Umbilical cord (tissue), 2 donors: ENCODE results near the gene DPAGT1. TPM values are rescaled to one million over a fixed set of nuclear protein-coding genes. Genes with fewer than 3 reads are reported as not detected.
"Not testable (repeated sequence)": the region's sequence is repeated elsewhere in the genome, so short reads cannot be mapped to it uniquely, and the experiment has no call there.

Experiments used
- DNase-seq: peaks from one replicate; pipeline ENCODE4 v3.0.0-alpha.2; 2015; ENCODE audit warnings: low spot score
- total RNA-seq: library from RNA; depleted of rRNA; stranded (reverse); fragments of >200 nt; gene quantifications from one replicate; pipeline ENCODE4 v1.2.3, GENCODE V29; 2014; ENCODE audit warnings: low replicate concordance; ENCODE audit not compliant: insufficient read depth

Gene DPAGT1
- total RNA-seq, 1 donor from 2014 or later, result 29.9 TPM

DNA sequence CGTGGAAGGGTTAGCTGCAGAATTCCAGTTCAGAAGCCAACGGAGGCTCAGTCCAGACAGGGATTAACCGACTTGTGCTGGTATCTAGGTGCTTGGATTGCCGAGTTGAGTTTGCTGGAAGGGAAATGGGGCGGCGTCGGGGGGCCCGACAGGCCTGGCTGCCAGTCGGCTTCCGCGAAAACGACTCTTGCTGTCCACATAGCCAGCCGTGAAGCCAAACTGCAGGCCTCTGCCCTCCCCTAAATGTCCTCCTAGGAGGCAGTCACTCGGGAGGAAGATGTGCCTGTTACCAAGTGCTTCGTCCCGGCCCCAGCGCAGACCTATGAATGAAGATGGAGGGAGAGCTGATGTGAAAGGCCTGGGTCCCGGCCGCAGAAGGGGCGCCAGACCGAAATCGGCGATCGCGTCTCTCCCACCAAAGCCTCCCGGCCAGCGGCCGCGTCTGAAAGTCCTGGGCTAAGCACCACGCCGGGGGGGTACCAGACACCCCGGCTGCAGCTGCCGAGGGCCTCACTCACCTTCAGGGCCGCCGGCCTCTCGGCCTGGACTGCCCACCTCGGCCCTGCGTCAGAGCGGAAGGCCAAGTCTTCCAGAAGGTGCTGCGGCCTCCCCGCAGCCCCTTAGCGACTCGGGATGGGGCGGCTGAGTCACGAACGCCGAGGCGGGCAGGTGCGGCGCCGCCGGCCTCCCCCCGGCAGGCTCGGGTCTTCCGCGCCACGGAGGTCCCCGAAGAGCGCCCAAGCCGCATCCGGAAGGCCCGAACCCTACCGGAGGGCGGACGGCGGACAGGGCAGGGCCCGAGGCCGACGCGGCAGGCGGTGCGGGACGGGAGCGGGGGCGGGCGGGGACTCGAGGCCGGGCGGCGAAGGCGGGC, 7.5 kb downstream of the DPAGT1 start:
- peak; percentile 69 for DNase-seq

DNA sequence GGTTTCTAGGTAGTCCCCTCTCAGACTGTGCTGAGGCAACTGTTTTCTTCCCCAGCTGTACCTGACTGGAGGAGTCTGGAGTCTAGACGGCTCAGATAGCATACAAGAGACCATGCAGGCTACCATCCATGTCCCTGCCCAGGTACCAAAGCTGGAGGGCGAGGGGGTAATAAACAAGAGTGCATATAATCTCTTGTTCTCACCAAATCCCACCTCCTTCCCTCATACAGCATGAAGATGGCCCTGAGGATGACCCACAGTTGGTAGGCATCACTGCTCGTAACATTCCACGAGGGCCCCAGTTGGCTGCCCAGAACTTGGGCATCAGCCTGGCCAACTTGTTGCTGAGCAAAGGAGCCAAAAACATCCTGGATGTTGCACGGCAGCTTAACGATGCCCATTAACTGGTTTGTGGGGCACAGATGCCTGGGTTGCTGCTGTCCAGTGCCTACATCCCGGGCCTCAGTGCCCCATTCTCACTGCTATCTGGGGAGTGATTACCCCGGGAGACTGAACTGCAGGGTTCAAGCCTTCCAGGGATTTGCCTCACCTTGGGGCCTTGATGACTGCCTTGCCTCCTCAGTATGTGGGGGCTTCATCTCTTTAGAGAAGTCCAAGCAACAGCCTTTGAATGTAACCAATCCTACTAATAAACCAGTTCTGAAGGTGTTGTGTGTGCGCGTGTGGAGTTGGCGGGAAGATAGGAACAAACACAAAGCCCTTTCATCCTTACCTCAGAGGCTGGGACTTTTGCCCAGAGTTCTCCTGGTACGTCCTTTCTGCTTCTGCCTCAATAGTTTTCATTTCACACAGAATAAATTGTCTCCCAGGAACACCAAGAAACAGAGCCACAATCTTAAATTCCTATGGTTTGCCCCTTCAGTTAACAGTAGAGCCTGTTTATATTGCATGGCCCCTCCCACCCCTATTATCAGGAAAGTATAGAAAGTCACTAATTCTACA, 8.5 kb downstream of the DPAGT1 start:
- DNase-seq, result no peak

DNA sequence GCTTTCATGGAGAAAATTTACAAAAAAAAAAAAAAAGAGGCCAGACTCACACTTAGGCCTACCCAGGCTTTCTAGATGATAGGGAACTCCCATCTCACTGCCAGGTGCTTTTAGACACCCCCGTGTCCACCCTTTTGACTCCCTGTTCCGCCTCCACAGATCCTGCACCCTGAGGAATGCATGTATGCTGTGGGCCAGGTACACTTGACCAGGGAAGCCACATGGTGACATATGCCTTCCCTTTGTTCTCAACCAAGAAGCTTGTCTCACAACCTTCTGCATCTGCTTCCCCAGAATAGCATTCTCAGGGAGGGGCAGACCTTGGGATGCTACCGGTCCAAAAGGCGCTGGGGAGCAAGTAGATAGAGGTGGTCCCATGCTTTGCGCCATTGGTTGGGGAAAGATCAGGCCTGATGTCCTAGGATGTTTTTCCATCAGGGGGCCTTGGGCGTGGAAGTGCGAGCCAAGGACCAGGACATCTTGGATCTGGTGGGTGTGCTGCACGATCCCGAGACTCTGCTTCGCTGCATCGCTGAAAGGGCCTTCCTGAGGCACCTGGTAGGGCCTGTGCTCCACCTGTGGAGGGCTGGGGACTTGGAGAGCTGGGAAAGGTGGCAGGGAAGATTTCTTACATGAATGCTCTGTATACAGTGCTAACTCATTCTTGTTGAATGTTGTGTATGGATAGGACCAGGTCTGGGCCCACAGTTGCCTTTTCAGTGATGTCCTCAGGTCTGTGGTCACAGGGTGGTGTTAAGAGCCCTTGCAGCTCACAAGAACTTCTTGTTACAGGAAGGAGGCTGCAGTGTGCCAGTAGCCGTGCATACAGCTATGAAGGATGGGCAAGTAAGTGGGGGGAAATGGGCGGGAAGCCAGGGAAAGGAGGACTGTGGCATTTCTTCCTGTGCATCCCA, 9.4 kb downstream of the DPAGT1 start:
- no peak for DNase-seq

DNA sequence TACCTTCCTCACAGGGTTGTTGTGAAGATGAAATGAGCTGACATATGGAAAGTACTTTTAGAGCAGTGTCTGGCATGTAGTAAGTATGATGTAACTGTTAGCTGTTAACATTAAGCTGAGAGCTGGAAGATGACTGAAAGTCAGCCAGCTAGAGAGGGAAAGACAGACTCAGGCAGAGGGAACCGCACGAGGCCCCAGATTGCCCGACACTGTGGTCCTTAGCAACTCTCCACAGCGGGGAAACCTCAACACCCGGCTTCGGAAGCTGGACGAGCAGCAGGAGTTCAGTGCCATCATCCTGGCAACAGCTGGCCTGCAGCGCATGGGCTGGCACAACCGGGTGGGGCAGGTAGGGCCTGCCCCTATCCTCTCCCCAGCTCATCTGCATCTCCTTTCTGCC, 10.5 kb downstream of the DPAGT1 start:
- peak; percentile 85 for DNase-seq

DNA sequence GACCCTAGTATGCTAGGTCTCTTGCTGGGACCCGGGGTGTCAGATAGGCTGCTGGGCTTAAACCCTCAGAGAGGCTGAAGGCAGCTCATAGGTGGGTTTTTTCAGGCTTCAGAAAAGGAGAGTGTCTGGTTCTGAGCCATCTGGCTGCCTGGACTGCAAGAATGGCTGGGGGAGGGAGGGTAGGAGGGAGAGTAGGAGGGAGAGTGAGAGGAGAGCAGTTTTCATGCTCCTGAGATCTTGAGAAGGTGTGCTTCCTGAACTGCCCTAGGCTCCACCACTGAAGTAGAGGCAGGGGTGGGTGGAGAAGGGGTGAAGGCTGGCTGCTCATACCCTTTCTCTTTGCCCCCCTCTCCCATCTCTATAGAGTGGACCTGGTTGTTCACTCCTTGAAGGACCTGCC, 12.3 kb downstream of the DPAGT1 start:
- no peak for DNase-seq

DNA sequence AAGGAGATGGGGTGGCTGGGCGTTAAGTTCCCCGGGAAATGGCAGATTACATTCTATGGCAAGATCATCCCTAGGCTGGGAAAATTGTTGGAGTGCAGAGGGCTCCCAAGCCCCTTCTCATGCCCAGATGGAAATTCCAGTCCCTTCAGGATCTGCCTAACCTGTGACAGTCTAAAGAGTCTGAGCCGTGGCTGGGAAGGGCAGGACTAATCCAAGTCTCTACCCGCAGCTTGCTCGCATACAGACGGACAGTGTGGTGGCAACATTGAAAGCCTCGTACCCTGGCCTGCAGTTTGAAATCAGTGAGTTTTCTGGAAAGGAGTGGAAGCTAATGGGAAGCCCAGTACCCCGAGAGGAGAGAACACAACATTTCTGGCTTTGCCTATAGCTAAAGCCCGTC, 13.2 kb downstream of the DPAGT1 start:
- no peak for DNase-seq

DNA sequence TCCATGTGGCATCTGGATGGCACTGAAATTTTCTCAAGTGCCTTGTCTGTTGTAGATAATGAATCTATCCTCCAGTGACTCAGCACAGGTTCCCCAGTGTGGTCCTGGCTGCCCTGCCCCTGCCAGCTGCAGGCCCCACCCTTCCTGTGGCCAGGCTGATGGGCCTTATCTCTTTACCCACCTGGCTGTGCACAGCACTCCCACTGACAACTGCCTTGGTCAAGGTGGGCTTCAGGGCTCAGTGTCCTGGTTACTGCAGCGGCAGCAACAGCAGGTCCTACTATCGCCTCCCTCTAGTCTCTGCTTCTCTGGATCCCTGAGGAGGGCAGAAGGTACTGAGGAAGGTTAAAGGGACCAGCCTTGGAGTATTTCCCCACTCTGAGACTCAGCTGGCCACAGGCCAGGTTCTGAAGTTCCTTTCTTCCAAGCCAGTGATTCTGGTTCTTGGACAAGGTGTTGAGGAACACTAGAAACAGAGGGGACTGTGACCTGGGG, 13.9 kb downstream of the DPAGT1 start:
- DNase-seq, result no peak

DNA sequence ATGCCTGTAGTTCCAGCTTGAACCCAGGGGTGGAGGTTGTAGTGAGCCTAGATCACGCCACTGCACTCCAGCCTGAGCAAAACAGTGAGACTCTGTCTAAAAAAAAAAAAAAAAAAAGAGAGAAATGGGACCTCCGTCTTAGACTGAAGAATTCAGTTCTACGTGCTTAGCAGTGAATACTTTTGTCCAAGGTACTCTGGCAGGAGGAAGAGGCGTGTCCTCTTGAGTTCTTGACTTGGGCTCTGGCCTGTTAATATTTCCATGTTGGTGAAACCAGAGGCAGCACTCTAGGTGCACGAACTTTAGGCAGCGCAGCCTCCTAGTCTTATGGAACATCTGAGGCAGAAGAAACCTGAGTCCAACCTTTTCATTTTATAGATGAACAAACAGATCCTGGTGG, 14.5 kb downstream of the DPAGT1 start:
- DNase-seq, result no peak

DNA sequence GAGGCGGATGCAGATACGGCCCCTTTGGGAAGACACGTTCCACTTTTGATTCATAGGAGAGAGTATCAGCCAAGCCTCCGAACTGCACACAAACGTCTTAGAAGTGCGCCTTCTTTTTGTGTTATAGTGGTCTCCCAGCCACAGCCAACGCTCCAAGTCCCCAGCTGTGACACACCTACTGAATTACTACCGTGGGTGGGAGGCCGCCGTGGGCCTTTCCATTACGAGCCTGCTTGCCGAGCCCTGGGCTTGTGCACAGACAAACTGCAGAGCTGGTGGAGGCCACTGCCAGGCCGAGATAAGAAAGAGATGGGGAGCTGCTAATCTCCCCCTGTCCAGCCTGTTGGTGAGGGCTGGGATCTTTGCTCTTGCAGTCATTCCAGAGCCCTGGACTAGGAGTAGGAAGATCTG, 16.2 kb downstream of the DPAGT1 start:
- no peak for DNase-seq

DNA sequence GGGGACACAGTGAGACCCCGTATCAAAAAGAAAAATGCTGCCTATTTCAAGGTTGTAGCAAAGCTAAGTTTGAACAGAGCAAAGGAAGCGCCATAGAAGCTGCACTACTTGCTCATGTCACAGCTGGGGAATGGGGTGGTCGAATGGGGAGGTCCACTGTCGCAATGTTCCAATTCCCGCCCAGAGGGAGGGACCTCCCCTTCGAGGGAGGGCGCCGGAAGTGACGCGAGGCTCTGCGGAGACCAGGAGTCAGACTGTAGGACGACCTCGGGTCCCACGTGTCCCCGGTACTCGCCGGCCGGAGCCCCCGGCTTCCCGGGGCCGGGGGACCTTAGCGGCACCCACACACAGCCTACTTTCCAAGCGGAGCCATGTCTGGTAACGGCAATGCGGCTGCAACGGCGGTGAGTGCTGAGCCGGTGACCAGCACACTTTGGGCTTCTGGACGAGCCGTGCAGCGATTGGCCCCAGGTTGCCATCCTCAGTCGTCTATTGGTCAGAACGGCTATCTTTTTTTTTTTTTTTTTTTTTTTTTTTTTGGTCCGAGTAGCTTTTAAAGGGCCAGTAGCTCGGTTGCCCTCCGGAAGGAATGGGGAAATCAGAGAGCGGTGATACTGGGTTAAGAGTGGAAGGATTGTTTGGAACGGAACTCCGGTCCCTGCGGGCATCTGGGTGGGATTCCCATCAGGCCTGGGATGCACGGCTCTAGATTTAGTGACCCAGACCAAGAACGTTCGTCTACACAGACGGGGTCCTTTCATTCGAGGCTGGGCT, 16.8 kb downstream of the DPAGT1 start, which contains the start of gene HMBS:
HMBS (plus strand) TSS at position 219 of the 774 bp plus-strand sequence; CDS start at position 372, 153 bp downstream.
- DNase-seq, result peak; percentile 98

DNA sequence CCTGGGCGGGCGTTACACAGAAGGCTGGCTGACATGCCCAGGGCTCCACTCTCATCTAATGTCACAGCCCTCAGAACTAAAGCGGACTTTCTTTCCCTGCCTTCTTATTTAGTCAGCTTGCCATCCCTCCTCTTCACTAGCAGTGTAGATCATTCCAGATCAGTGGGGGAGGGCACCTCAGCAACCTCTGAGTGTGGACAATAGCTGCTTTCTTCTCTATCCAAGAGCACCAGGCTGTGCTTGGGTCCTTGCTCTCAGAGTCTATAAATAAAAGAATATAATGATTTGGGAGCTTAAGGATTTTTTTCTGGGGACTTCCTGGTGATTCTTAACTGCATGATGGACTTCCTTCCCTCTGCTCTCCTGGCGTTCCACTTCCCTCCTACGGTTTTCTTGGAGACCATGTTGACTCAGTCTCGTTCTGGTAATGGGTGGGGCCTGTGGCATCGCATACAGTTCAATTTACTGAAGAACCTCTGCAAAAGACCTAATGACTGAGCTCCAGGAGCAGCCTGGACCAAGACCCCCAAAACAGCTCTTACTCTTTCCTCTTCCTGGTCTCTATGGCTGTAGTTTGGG, 19.9 kb downstream of the DPAGT1 start:
- no peak for DNase-seq

DNA sequence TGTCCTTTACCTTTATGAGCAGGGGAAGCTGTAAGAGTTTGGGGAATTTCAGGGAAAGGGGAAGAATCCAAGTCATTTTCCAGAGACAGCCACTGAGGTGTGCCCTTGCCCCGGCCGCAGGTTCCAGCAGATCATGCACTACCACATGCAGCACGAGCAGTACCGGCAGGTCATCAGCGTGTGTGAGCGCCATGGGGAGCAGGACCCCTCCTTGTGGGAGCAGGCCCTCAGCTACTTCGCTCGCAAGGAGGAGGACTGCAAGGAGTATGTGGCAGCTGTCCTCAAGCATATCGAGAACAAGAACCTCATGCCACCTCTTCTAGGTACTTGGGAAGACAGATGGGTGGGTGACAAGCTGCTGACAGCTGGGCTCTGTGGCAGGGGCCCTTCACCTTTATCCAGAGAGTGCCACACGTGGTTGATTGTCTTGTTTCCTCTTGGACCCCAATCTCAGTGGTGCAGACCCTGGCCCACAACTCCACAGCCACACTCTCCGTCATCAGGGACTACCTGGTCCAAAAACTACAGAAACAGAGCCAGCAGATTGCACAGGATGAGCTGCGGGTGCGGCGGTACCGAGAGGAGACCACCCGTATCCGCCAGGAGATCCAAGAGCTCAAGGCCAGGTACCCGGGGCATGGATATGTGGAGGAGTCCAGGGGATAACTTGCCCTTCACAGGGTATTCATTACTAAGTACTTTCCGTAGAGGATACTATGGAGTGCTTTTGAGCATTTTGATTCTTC, 22.8 kb downstream of the DPAGT1 start:
- DNase-seq, result no peak

DNA sequence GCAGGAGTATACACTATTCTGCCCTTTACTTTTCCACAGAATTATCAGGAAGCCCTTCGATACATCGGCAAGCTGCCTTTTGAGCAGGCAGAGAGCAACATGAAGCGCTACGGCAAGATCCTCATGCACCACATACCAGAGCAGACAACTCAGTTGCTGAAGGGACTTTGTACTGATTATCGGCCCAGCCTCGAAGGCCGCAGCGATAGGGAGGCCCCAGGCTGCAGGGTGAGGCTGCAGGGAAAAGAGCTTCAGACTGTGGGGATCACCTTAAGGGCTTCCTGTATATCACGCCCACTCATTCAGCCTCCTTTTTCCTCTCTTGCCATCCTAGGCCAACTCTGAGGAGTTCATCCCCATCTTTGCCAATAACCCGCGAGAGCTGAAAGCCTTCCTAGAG, 23.8 kb downstream of the DPAGT1 start:
- DNase-seq, result no peak

DNA sequence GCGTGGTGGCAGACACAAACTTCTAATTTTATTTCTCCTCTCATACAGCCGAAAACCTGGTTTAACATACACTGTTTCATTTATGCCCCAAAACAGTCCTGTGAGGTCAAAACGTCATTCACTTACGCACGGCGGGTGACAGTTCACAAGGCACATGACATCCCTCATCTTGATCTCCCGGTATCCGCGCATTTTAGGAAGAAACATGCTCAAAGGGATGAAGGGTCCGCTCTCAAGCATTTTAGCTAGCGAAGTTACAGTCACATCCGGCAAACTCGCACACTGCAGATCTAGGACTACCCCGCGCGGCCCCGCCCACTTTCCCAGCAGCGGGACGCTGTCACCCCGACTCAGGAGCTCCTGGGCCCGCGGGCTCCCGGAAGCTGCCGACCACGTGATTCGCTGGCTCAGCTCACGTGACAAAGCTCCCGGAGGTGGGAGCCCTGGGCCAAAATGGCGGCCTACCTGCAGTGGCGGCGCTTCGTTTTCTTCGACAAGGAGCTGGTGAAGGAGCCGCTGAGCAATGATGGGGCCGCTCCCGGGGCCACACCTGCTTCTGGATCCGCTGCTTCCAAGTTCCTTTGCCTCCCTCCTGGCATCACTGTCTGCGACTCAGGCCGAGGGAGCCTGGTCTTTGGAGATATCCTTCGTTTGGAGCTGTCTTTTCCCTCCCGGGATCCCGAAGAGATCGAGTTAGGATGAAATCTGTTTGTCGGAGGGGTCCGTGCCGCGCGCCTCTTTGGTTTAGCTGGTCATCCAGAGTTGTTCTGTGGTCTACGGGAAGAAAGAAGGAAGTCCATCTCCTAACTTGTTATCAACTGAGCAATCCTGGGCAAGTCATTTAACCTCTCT, 34.1 kb downstream of the DPAGT1 start, which contains the start of gene VPS11:
VPS11 (plus strand) TSS at position 448 of the 852 bp plus-strand sequence; CDS start at position 454, 6 bp downstream.
- peak; percentile 98 for DNase-seq

DNA sequence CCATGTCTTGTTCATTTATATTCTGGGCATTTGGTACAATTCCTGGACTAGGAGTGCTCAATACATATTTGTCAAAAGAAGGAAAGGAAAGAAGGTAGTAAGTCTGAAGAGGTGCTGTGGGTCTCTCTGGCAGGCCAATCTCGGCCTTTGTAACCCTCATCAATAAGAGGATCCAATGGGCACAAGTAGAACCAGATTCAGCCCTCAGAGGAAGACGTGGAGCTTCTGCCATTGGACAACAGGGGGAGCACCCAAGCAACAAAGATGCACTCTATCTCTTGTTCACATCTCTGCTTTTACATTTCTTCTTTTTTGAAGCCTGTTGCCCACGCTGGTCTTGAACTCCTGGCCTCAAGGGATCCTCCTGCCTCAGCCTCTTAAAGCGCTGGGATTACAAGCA, 36.3 kb downstream of the DPAGT1 start:
- DNase-seq, result no peak

DNA sequence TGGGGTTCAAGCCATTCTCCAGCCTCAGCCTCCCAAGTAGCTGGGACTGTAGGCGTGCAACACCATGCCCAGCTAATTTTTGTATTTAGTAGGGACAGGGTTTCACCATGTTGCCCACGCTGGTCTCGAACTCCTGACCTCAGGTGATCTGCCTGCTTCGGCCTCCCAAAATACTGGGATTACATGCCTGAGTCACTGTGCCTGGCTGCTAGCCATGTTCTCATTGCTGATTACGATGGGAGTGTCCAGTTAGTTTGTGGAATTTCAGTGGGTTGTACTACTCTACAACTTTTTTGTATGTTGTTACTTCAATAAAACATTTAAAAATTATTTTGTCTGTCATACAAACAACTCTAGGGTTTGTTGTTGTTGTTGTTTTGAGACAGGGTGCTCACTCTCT, 38.9 kb downstream of the DPAGT1 start:
- DNase-seq, result no peak

DNA sequence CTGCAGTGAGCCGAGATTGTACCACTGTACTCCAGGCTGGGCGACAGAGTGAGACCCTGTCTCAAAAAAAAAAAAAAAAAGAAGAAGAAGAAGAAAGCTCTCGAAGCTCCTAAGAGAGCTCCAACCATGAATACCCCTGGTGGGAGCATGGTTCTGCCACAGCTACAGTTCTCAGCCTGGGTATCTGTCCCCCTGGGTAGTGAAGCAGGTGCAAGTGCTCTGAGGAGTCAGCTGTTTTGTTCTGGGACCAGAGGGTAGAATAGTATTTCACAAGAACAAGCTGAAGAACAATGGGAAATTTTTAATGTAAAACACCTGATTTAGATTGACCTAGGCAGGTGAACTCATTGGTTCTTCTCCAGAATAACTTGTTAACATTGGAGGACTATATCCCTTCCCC, 40.4 kb downstream of the DPAGT1 start:
- DNase-seq, result no peak

DNA sequence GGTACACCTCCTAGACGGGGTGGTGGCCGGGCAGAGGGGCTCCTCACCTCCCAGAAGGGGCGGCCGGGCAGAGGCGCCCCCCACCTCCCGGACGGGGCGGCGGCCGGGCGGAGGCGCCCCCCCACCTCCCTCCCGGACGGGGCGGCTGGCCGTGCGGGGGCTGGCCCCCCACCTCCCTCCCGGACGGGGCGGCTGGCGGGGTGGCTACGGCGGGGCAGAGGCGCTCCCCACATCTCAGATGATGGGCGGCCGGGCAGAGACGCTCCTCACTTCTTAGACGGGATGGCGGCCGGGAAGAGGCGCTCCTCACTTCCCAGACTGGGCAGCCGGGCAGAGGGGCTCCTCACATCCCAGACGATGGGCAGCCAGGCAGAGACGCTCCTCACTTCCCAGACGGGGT, 42.5 kb downstream of the DPAGT1 start:
- not testable (repeated sequence) for DNase-seq
